Spleen (tissue), 11 donors: Measurements from ENCODE around the gene SESN3. TPM values are rescaled to one million over a fixed set of nuclear protein-coding genes. Genes with fewer than 3 reads are reported as not detected.
A peak's percentile ranks its signal among the peaks of the same experiment; 100 is the strongest.

Experiments
- DNase-seq: peaks from one replicate; pipeline ENCODE4 v3.0.0-alpha.2; 2020
- H3K27ac ChIP-seq, 8 donors: fragments of 200-600 bp; sonication (generic) in 7 of 8; 1 replicate in 4 of 8; 2 replicates in 4 of 8; pipeline versions ENCODE4 v1.5.0 to v1.8.0; 2016 to 2021; ENCODE audit warnings: inconsistent platforms in 4 of 8, mild to moderate bottlenecking in 4 of 8, moderate library complexity in 1 of 8
- H3K27me3 ChIP-seq, 7 donors: fragments of 200-600 bp; sonication (generic) in 6 of 7; replicated peaks in 1 of 7; 1 replicate in 4 of 7; 2 replicates in 3 of 7; pipeline versions ENCODE4 v1.5.0 to v1.8.0; 2016 to 2021; ENCODE audit warnings: inconsistent platforms in 3 of 7, mild to moderate bottlenecking in 1 of 7
- H3K36me3 ChIP-seq, 6 donors: fragments of 200-600 bp; sonication (generic) in 5 of 6; 1 replicate in 4 of 6; 2 replicates in 2 of 6; pipeline versions ENCODE4 v1.5.0 to v1.8.0; 2016 to 2021; ENCODE audit warnings: inconsistent platforms in 2 of 6
- H3K4me1 ChIP-seq, 6 donors: fragments of 200-600 bp; sonication (generic) in 5 of 6; 1 replicate in 3 of 6; 2 replicates in 3 of 6; pipeline versions ENCODE4 v1.5.0 to v1.8.0; 2016 to 2021; ENCODE audit warnings: inconsistent platforms in 3 of 6
- H3K4me3 ChIP-seq, 8 donors: fragments of 200-600 bp; sonication (generic) in 7 of 8; 1 replicate in 4 of 8; 2 replicates in 4 of 8; pipeline versions ENCODE4 v1.5.0 to v1.8.0; 2016 to 2021; ENCODE audit warnings: inconsistent platforms in 4 of 8, mild to moderate bottlenecking in 4 of 8, moderate library complexity in 2 of 8
- H3K9me3 ChIP-seq, 8 donors: fragments of 200-600 bp; sonication (generic) in 7 of 8; 1 replicate in 4 of 8; 2 replicates in 4 of 8; pipeline versions ENCODE4 v1.5.0 to v1.8.0; 2016 to 2021; ENCODE audit warnings: inconsistent platforms in 4 of 8
- POLR2A ChIP-seq, 3 donors: fragments of 450-650 bp; IDR thresholded peaks; one replicate each; pipeline ENCODE4 v1.5.1; 2017; ENCODE audit warnings: antibody characterized with exemption in 3 of 3, mild to moderate bottlenecking in 1 of 3
- POLR2AphosphoS5 ChIP-seq, 3 donors: sonication (generic); formaldehyde crosslinking; IDR thresholded peaks; one replicate each; pipeline ENCODE4 v1.5.1; 2017; ENCODE audit warnings: antibody characterized with exemption in 3 of 3
- WGBS, 5 donors: extraction: QIAGEN DNeasy Blood & Tissue Kit in 3 of 5; methylation state at CpG; one replicate each; pipeline versions ENCODE4 v1.1.5 to v1.1.7; 2013 to 2018; 5-methylcytosine and 5-hydroxymethylcytosine counted together
- intact Hi-C: fragments of 100-400 bp; cut with DNase I; formaldehyde crosslinking; loops from one replicate; pipeline ENCODE4 v1.15.0; 2023; ENCODE audit warnings: low total_unique reads
- polyA plus RNA-seq, 3 donors: library from polyadenylated mRNA; stranded (reverse); fragments of 200-250 nt; gene quantifications; one replicate each; pipeline ENCODE4 v1.2.1, GENCODE V29; 2013
- total RNA-seq, 7 donors: library from RNA; depleted of rRNA in 3 of 7; stranded (reverse); fragments of >200 nt in 3 of 7; fragmentation: NEBNext Ultra II Directional in 4 of 7; extraction: Animal tissue kit (Norgen Biotek cat#: 25700) in 4 of 7; gene quantifications; one replicate each; pipeline versions ENCODE4 v1.1.0 to v1.2.1, GENCODE V29; 2016 to 2021
- TF ChIP-seq, protein P1 (sequence below), 11 experiments: fragments of 200-600 bp in 7 of 11; fragments of 450-650 bp in 4 of 11; sonication (generic) in 4 of 11; IDR thresholded peaks in 8 of 11; conservative IDR thresholded peaks in 3 of 11; 1 replicate in 7 of 11; 2 replicates in 4 of 11; pipeline versions ENCODE4 v1.4.0 to v1.8.0; 2016 to 2021; ENCODE audit warnings: antibody characterized with exemption in 11 of 11, inconsistent platforms in 4 of 11, mild to moderate bottlenecking in 1 of 11
- donor health status: healthy with polysubstance abuse.
- donor health status: DM: no; HTN: no; CAD: no; lungs with moderate emphysema.
- donor health status: DM: no; HTN: no; CAD: no.
- donor health status: Bipolar disorder and iron deficiency.
- donor health status: healthy.
- donor health status: DM: no; HTN: no; CAD: no.
- donor health status: DM: yes; HTN: yes; CAD: no.

The SESN3 gene
- total and polyA plus RNA-seq, 10 donors = 10.9 to 79.9 (median 56.5) TPM

DNA sequence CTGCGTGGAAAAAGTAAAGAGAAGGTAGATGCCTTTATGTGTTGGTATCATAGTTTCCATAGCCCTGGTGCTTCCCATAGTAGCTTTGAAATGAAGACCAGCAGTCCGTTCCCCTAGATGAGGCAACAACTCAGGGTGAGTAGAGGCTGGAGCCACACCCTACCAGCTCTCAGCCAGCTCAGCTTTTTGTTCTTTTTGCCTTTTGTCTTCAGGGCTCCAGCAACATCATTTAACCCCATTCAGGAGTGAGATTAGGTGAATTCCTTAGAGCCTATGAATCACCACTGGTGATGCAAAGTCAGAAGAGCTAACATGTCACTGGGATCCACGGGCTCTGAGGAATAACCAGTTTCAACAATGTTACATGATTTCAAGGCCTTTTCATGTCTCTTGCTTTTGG lies 14.0 kb upstream of the SESN3 start:
- TF ChIP-seq, protein P1, sequence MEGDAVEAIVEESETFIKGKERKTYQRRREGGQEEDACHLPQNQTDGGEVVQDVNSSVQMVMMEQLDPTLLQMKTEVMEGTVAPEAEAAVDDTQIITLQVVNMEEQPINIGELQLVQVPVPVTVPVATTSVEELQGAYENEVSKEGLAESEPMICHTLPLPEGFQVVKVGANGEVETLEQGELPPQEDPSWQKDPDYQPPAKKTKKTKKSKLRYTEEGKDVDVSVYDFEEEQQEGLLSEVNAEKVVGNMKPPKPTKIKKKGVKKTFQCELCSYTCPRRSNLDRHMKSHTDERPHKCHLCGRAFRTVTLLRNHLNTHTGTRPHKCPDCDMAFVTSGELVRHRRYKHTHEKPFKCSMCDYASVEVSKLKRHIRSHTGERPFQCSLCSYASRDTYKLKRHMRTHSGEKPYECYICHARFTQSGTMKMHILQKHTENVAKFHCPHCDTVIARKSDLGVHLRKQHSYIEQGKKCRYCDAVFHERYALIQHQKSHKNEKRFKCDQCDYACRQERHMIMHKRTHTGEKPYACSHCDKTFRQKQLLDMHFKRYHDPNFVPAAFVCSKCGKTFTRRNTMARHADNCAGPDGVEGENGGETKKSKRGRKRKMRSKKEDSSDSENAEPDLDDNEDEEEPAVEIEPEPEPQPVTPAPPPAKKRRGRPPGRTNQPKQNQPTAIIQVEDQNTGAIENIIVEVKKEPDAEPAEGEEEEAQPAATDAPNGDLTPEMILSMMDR (IDR thresholded peaks at IDR 0.05 in 8 of 11, conservative IDR thresholded peaks at IDR 0.05 in 3 of 11) = no peak
- TF ChIP-seq POLR2AphosphoS5 (IDR thresholded peaks at IDR 0.05) (no peak), POLR2A (IDR thresholded peaks at IDR 0.05) (no peak)
- Histone ChIP-seq H3K4me1 (peaks cover 4 to 43% (median 25%) of the 10 kb centered on the region in 6 donors), H3K36me3 (no peaks in the 10 kb centered on the region), H3K9me3 (no peaks in the 10 kb centered on the region), H3K27me3 (no peaks in the 10 kb centered on the region), H3K27ac (no peak overlapping the region), H3K4me3 (no peak overlapping the region)
- DNase-seq = no peak
- WGBS, 5 donors = 42 to 50% (median 44%) methylated on average over 3 of the region's 3 CpGs
- intact Hi-C loops = no loop called here

DNA sequence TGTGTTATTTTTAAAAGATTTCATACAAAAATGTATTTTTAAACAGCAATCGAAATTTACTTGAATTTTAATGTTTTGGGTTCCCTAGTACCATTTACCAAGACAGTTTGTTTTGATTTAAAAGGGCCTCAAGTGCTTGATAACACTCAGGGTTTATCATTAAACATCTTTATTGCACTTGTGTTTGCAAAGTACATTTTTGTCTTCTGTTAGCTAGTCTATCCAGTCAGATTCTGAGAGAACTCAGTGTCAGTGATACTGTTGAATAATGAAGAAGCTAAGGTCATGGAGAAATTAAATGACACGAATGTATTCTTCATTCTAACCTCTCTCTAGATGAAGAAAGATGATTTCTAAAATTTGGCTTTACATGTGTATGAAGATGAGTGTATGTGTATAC lies 12.7 kb upstream of the SESN3 start:
- Histone ChIP-seq H3K27me3 (no peaks in the 10 kb centered on the region), H3K36me3 (no peaks in the 10 kb centered on the region), H3K27ac (no peak overlapping the region), H3K9me3 (no peaks in the 10 kb centered on the region), H3K4me1 (peaks cover 0 to 29% (median 13%) of the 10 kb centered on the region in 6 donors), H3K4me3 (no peak overlapping the region)
- TF ChIP-seq POLR2A (IDR thresholded peaks at IDR 0.05) = no peak
- TF ChIP-seq, protein P1 (IDR thresholded peaks at IDR 0.05 in 8 of 11, conservative IDR thresholded peaks at IDR 0.05 in 3 of 11) = no peak
- no peak for TF ChIP-seq POLR2AphosphoS5 (IDR thresholded peaks at IDR 0.05)
- no peak for DNase-seq
- intact Hi-C loops = no loop called here
- WGBS, 5 donors = 74 to 85% (median 81%) methylated on average over 2 of the region's 2 CpGs

DNA sequence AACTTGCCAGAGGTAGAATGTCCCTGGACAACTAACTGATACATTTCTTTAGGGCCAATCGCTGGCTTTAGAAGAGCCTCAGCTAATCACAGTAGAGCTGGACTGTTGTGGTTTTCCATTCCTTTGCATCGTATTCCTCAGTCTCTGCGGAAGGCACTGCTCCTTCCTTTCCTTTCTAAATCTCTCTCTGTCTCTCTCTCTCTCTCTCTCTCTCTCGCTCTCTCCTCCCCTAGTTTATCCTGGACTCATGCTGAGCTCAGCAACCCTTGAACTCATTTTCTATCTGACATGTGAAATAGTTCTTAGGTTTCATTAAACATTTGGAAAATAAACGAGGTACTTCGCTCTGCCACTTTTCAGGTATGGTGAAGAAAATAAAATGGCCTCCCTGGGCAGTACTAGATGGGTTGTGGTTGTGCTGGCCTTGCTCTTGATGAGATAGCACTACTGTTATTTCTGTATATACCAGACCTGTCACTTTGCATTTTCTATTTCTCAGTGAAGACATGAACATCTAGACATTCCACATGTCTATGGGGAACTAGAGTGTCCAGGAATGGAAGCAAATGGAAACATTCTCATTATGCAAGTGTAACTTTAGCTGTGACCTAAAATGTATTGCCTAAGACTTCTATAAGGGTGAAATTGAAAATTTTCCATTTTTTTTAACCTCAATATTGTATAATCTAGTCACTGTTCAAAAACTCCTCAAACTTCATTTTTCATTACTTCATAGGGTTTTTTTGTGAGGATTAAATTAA lies 12.0 kb upstream of the SESN3 start:
- TF ChIP-seq POLR2A (IDR thresholded peaks at IDR 0.05) (no peak), POLR2AphosphoS5 (IDR thresholded peaks at IDR 0.05) (no peak)
- TF ChIP-seq, protein P1 (IDR thresholded peaks at IDR 0.05 in 8 of 11, conservative IDR thresholded peaks at IDR 0.05 in 3 of 11) = no peak
- WGBS, 5 donors = 88 to 92% (median 91%) methylated on average over 6 of the region's 6 CpGs

DNA sequence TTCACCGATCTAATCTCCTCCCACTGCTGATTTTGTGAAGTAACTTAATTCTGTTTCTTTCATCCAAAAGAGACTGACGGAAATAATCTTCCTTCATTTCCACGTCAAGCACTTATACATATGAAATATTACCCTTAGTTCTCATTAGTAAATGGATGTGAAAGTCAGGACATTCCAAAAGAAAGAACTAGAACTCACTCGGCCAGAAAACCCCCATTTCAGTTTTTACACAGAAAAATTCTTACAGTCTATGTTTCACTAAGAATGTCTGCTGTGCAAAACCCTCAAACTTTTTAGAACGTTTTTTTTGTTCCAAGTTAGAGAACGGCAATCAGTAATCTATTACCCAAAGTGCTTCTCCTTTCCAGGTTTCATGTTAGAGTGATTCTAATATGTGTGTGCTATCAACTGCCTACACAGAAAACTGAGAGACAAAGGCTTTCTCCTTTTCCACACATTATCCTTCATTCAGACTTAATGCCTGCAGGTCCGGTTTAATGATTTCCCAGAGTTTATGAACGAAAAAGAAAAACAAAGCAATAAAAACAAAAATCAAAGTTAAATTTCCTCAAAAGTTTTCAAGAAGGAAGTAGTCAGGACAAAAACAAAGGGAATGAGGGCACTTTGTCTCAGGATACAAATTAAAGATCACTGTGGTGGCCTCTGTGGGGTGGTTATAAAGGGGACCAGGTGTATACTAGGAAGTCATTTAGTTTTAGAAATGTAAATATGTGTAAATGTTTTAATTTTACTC lies 11.3 kb upstream of the SESN3 start:
- no peaks in the 10 kb centered on the region for H3K9me3 ChIP-seq
- peak overlapping the region in 6 of 8 donors; percentile 42 to 65 (median 56) for H3K27ac ChIP-seq
- WGBS, 5 donors = 39 to 65% (median 45%) methylated on average over 8 of the region's 8 CpGs
- H3K4me3 ChIP-seq = peak overlapping the region in 1 of 8 donors; percentile 24
- H3K36me3 ChIP-seq = no peaks in the 10 kb centered on the region
- H3K27me3 ChIP-seq = no peaks in the 10 kb centered on the region
- H3K4me1 ChIP-seq = peaks cover 0 to 23% (median 10%) of the 10 kb centered on the region in 6 donors
- TF ChIP-seq POLR2AphosphoS5 (IDR thresholded peaks at IDR 0.05) (no peak), POLR2A (IDR thresholded peaks at IDR 0.05) (no peak)
- TF ChIP-seq, protein P1 (IDR thresholded peaks at IDR 0.05 in 8 of 11, conservative IDR thresholded peaks at IDR 0.05 in 3 of 11) = no peak
- no peak for DNase-seq
- intact Hi-C loops = no loop called here

More for the DNA sequence above, 12.0 kb upstream of the SESN3 start:
- Histone ChIP-seq H3K9me3 (no peaks in the 10 kb centered on the region), H3K36me3 (no peaks in the 10 kb centered on the region), H3K27me3 (no peaks in the 10 kb centered on the region), H3K27ac (peak overlapping the region in 2 of 8 donors; percentile 56 to 57), H3K4me1 (peaks cover 0 to 24% (median 11%) of the 10 kb centered on the region in 6 donors), H3K4me3 (no peak overlapping the region)
- DNase-seq = no peak
- intact Hi-C loops = no loop called here
